ENCODE results near the gene SPATA20.

- no peak for TF ChIP-seq EZH2 (IDR thresholded peaks at IDR 0.05; ENCODE audit: borderline replicate concordance, low read depth, low read length, severe bottlenecking)
- TF ChIP-seq, protein P1, sequence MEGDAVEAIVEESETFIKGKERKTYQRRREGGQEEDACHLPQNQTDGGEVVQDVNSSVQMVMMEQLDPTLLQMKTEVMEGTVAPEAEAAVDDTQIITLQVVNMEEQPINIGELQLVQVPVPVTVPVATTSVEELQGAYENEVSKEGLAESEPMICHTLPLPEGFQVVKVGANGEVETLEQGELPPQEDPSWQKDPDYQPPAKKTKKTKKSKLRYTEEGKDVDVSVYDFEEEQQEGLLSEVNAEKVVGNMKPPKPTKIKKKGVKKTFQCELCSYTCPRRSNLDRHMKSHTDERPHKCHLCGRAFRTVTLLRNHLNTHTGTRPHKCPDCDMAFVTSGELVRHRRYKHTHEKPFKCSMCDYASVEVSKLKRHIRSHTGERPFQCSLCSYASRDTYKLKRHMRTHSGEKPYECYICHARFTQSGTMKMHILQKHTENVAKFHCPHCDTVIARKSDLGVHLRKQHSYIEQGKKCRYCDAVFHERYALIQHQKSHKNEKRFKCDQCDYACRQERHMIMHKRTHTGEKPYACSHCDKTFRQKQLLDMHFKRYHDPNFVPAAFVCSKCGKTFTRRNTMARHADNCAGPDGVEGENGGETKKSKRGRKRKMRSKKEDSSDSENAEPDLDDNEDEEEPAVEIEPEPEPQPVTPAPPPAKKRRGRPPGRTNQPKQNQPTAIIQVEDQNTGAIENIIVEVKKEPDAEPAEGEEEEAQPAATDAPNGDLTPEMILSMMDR (IDR thresholded peaks at IDR 0.05; ENCODE audit: borderline replicate concordance, extremely low read depth, low read length, poor library complexity, severe bottlenecking) = no peak
Measured at GRCh38 chr17:50534222-50534978, 12.6 kb upstream of the SPATA20 start.
